ENCODE measurements around the gene UFSP2.

- TF ChIP-seq CTCF (conservative IDR thresholded peaks at IDR 0.05) (no peak), EZH2 (IDR thresholded peaks at IDR 0.05; ENCODE audit: low read depth) (no peak)
Observed at GRCh38 chr4:185437809-185438208, 12.0 kb upstream of the UFSP2 start.
